HG03469 (cell line): ENCODE measurements around the gene PANX1.
"Not testable (repeated sequence)": the region's sequence is repeated elsewhere in the genome, so short reads cannot be mapped to it uniquely, and the experiment has no call there.

Source experiments
- ATAC-seq: cut with Tn5 transposase; IDR thresholded peaks from one replicate; pipeline ENCODE4 v1.9.1; 2021; ENCODE audit warnings: mild to moderate bottlenecking, moderate library complexity, moderate number of reproducible peaks; ENCODE audit not compliant: unreplicated experiment

The PANX1 gene

GRCh38 chr11:94149431-94150017, 20.9 kb downstream of the PANX1 start:
- ATAC-seq, result no peak

GRCh38 chr11:94150056-94150455, 21.4 kb downstream of the PANX1 start:
- ATAC-seq, result no peak

GRCh38 chr11:94150704-94151685, 22.4 kb downstream of the PANX1 start:
- no peak for ATAC-seq

- no peak for ATAC-seq
These were observed 23.4 kb downstream of the PANX1 start for GRCh38 chr11:94151903-94152677.

GRCh38 chr11:94152678-94153065, 24.0 kb downstream of the PANX1 start:
- no peak for ATAC-seq

GRCh38 chr11:94153320-94153719, 24.7 kb downstream of the PANX1 start:
- no peak for ATAC-seq

- ATAC-seq, result no peak
These were observed 25.6 kb downstream of the PANX1 start for GRCh38 chr11:94154095-94154856.

GRCh38 chr11:94157339-94157738, 28.7 kb downstream of the PANX1 start:
- ATAC-seq, result not testable (repeated sequence)

- no peak for ATAC-seq
These were observed 40.2 kb downstream of the PANX1 start for GRCh38 chr11:94168882-94169281.

- no peak for ATAC-seq
These were observed 40.9 kb downstream of the PANX1 start for GRCh38 chr11:94169516-94169915.

GRCh38 chr11:94169930-94170545, 41.4 kb downstream of the PANX1 start:
- ATAC-seq, result no peak

- no peak for ATAC-seq
These were observed 42.3 kb downstream of the PANX1 start for GRCh38 chr11:94170953-94171352.

- ATAC-seq, result no peak
These were observed 43.2 kb downstream of the PANX1 start for GRCh38 chr11:94171693-94172440.

GRCh38 chr11:94175535-94175934, 46.9 kb downstream of the PANX1 start:
- ATAC-seq, result no peak

GRCh38 chr11:94178331-94178730, 49.7 kb downstream of the PANX1 start:
- no peak for ATAC-seq

GRCh38 chr11:94179696-94180095, 51.1 kb downstream of the PANX1 start:
- ATAC-seq, result no peak

- no peak for ATAC-seq
These were observed 52.9 kb downstream of the PANX1 start for GRCh38 chr11:94181526-94181925.

- no peak for ATAC-seq
These were observed 53.3 kb downstream of the PANX1 start for GRCh38 chr11:94181943-94182342.

- no peak for ATAC-seq
These were observed 54.7 kb downstream of the PANX1 start for GRCh38 chr11:94183251-94183885.
